Measurements from ENCODE around the gene KLHL26.

The KLHL26 gene

DNA sequence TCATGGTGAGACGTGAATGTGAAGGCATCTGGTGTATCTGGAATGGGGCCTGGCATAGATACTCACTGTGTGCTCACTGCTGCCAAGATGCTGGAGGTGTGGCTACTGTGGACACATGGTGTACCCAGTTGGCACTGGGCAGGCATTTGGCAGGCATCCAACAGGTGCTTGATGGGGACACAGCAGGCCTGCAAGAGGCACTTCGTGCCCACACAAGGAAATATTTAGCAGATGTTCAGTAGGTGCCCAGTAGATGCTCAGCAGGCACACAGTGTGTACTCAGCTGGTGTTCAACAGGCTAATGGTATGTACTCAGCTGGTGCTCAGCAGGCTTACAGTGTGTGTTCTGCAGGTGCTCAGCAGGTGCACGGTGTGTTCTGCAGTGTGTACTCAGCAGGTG is 60.9 kb downstream of the KLHL26 start:
- DNase-seq: no peak

GRCh38 chr19:18698321-18699167 is 61.7 kb downstream of the KLHL26 start:
- DNase-seq: no peak

DNA sequence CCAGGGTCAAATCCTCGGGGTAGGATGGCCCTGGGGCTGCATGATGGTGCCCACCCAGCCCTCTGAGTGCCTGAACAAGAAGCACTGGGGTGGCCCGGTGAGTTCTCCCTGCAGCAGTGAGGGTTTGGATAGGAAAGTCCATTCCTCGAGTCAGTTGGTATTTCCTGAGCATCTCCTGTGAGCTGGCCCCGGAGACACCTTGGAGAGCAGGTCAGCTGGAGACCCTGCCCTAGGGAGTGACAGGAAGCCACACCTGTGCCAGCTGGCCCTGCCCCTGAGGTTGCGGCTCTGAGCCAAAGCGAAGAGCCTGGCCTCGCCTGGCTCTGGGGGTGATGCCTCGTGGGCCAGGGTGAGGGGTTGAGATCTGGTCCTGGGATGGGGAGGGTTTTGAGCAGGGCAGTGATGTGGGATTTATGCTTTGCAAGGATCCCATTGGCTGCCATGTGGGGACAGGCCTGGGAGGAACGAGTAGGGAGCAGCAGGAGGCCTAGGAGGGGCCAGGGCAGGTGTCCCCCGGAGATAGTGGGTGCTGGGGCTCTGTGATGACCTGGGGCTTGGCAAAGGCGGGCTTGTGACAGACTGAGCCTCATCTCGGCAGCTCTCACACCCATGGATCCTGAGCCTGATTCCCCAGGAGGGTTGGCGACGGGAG is 62.7 kb downstream of the KLHL26 start:
- DNase-seq: no peak

DNA sequence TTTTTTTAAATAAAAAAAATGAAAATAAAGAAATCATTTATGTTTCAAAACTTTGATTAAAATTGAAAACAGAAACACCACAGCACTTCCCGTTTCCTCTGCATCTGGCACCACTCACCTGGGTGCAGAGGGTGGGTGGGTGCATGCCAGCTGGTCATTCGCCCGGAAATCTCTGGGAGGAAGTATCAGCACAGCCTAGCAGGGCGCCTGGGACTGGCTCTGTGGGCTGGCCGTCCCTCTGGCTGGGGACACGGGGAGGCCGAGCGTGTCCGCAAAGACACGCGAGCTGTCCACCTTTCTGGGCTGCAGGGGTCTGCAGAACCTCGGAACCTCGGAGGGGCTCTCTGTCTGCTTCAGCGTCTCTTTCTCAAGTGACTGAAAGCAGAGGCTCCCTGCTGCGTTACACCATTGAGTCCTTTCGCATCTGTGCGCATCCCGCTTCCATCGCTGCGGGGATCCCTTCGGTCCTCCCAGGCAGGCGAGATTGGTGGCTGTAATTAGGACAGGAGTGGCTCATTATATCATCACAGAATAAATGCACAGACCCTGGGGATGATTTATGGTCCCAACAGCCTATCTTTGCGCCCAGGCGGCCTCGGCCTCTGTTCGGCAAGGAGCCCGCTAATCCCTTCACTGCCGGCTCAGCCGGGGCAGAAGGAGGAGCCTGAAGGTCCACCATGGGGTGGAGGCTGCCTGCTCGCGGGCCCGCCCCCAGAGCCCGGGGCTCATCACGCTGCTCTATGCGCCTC is 63.8 kb downstream of the KLHL26 start:
- DNase-seq: no peak

DNA sequence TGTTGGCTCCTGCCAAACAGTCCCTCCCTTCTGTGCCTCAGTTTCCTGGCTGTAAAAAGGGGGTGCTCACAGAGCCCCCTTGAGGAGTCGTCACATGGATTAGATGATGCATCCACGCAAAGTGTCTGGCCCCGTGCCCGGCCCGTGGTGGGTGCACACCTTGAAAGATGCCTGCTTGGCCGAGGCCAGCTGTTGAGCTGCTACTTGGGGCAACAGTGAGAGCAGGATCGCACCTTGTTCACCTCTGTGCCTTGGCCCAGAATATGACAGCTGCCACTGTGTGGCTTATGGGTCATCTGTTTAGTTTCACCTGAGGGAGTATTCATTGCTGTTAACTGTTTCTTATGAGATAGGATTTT is 64.4 kb downstream of the KLHL26 start:
- no peak for DNase-seq

- no peak for DNase-seq
These were observed 67.2 kb downstream of the KLHL26 start for GRCh38 chr19:18704054-18704453.

- no peak for DNase-seq
These were observed 68.1 kb downstream of the KLHL26 start for GRCh38 chr19:18704971-18705370.

DNA sequence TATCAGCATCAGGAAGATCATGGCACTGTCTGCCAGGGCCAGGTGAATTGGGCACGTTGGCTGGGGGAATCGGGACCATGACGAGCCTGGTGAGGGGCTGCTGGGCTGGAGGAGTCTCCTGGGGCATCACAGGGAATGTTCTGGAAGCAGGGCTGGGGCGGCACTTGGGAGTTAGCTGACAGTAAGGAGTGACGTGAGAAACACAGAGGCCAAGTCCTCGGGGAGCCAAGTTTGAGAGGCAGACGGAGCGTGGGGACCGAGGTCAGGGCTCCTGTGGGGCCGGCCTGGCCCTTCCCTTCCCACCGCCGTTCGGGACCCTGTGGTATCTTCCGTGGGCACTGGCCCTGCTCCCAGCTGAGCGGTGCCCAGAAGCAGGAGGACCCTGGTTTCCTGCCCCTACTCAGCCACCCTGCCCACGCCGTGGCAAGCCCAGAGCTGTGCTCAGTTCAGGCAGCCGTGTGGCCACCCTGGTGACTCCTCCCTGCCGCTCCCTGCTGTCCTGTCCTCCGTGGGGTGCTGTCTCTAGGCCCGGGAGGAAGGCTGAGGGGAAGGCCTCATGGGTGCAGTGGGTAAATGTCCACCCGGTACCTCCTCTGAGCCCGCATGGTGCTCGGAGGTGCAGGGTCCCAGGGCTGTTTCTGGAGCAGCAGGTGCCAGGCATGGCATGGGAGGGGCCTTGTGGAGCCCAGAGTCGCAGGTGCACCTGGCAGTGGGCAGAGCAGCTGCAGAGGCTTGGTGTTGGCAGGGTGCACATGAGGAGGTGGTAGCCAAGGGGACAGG is 71.8 kb downstream of the KLHL26 start:
- no peak for DNase-seq

- no peak for DNase-seq
These were observed 72.7 kb downstream of the KLHL26 start for GRCh38 chr19:18709546-18709945.

DNA sequence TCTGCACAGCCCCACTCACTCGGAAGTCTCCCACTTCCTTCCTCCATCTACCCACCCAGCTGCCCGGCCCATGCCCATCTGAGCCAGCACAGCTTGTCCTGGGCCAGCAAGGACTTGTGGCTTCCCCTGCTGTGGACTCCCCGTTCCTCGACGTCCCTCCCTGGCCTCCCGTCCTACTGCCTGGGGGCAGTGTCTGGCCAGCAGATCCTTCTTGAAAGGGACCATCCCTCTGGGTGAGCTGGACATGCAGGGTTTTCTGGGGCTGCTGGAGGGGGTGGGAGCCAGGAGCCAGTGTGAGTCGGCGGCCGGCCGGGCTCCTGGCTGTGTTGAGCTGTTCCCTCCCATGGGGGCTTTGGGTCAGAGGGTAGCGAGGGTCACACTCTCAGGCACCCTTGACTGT is 73.4 kb downstream of the KLHL26 start:
- no peak for DNase-seq

- DNase-seq: no peak
These were observed 74.3 kb downstream of the KLHL26 start for GRCh38 chr19:18710996-18711751.

DNA sequence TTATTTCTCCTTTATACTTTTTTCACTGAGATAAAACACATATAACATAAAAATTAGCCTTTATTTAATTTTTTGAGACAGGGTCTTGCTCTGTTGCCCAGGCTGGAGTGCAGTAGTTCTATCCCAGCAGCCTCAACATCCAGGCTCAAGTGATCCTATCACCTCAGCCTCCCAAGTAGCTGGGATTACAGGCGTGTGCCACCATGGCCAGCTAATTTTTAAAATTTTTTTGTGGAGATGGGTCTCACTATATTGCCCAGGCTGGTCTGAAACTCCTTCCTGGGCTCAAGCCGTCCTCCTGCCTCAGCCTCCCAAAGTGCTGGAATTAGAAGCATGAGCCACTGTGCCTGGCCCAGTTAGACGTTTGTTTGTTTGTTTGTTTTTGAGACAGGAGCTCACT is 75.1 kb downstream of the KLHL26 start:
- DNase-seq: no peak

GRCh38 chr19:18712981-18713380 is 76.2 kb downstream of the KLHL26 start:
- DNase-seq: no peak

GRCh38 chr19:18713550-18714117 is 76.8 kb downstream of the KLHL26 start:
- no peak for DNase-seq

GRCh38 chr19:18715416-18715815 is 78.6 kb downstream of the KLHL26 start:
- no peak for DNase-seq

DNA sequence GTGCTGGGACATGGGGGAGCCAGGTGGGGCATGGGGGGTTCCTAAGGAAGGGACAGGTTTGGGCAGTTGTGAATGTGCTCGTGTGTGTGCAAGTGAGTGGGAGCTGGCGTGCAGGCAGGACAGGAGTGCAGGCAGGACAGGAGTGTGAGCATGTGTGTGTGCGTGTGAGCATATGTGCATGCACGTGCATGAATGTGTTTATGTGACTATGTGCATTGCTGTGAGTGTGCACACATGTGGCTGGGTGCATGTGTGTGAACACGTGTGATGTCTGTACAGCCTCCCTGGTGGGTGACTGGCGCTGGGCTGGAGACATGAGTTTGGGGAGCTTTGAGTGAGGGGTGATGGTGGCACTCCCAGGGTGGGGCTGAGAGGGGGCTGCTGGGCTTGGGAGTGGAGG is 80.0 kb downstream of the KLHL26 start:
- no peak for DNase-seq

DNA sequence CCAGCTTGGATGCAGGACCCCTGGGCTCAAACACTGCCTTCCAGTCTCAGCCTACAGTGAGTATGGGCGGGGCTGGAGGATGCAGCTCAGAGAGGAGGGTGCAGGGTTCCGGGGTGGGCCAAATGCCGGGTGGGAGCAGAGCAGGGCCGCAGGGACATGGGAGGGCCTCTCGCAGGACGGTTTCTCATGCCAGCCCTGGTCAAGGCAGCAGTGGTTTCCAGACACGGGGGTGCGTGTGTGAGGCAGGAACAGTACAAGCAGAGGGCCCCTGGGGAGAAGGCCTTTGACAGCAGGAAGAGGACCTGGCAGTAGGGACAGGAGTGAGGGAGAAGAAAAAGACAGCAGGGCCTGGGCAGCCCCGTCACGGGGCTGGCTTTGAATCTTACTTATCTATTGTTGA is 80.8 kb downstream of the KLHL26 start:
- DNase-seq: no peak

DNA sequence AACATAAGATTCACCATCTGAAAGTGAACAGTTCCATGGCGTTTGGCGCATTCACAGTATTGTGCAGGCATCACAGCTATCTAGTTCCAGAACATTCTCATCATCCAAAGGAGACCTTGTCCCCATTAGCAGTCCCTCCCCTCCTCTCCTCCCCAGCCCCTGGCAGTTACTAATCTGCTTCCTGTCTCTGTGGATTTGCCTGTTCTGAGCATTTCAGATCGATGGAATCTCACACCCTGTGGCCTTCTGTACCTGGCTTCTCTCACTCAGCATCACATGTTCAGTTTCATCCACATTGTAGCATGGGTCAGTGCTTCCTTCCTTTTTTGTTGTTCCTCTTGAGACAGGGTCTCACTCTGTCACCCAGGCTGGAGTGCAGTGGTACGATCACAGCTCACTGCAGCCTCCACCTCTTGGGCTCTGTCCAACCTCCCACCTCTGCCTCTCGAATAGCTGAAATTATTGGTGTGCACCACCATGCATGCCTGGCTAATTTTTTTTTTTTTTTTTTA is 81.2 kb downstream of the KLHL26 start:
- no peak for DNase-seq

- no peak for DNase-seq
These were observed 82.1 kb downstream of the KLHL26 start for GRCh38 chr19:18718846-18719458.

DNA sequence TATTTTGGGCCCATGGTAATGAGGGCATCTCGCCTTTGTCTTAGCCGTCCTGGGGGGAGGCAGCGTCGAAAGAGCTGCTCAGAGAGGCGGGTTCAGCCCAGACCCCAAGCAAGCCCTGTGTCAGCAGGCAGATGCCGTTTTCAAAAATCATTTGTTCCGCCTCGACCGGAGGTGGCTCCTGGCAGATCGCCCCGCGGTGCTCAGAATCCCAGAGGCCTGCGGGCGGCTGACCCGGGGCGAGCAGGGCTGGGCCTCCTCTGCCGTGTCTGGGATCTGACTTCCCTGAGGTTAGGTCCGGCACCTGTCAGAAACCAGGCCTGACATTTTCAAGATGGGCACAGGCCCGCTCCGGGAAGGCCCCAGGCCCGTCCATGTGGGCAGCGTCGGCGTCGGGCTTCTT is 82.7 kb downstream of the KLHL26 start:
- DNase-seq: no peak
